K562 (cell line): Measurements from ENCODE around the gene ETV4. TPM values are rescaled to one million over a fixed set of nuclear protein-coding genes. Genes with fewer than 3 reads are reported as not detected.

Source experiments
- ATAC-seq: fragments of 200-7000 bp; cut with Tn5 transposase; 3 replicates; pipeline ENCODE4 v1.9.1; 2020; ENCODE audit warnings: moderate library complexity
- BruUV-seq: library from RNA; stranded (reverse); fragments of 400-500 nt; replicated peaks from 2 replicates; lab custom pipeline; 2021; lab: Mats Ljungman, UMichigan
- CTCF ChIA-PET: fragments of 300-600 bp; formaldehyde crosslinking; extraction: SDS; loops from one replicate; lab custom pipeline; 2021; ENCODE audit warnings: low intra/inter-chr PET ratio; lab: Yijun Ruan, JAX
- POLR2A ChIA-PET: fragments of 300-600, 350-650 bp; sonication (Branson Sonifier 250); formaldehyde crosslinking; extraction: SDS; loops from one replicate; lab custom pipeline; 2021; ENCODE audit warnings: antibody characterized with exemption, inconsistent platforms; lab: Yijun Ruan, JAX
- DNase-seq, 4 experiments: peaks; one replicate each; pipeline versions ENCODE4 v3.0.0 to v3.0.0-alpha.2; 2011 to 2018; ENCODE audit warnings: low spot score in 3 of 4, mixed read lengths in 3 of 4; ENCODE audit errors: extremely low read depth in 1 of 4
- FAIRE-seq: peaks from 2 replicates; lab custom pipeline; 2011; peaks lifted over from hg19 to GRCh38; lab: Jason Lieb, UNC
- H2AFZ ChIP-seq: 2 replicates; pipeline ENCODE4 v1.6.0; 2011; ENCODE audit warnings: low read depth, low read length, control low read depth, inconsistent platforms
- H3K27ac ChIP-seq: fragments of 200-600 bp; 3 replicates; pipeline ENCODE4 v1.8.0; 2011; ENCODE audit warnings: low read depth, mild to moderate bottlenecking, control low read depth, inconsistent platforms, low read length, moderate library complexity, mixed read lengths; ENCODE audit errors: extremely low read depth
- H3K27me3 ChIP-seq, 2 experiments: fragments of 300-600 bp in 1 of 2; 2 replicates in 1 of 2; 3 replicates in 1 of 2; pipeline versions ENCODE4 v1.6.0 to v1.8.0; 2011; ENCODE audit warnings: inconsistent platforms in 2 of 2, low read length in 2 of 2, mild to moderate bottlenecking in 1 of 2, mixed read lengths in 1 of 2, moderate library complexity in 1 of 2; ENCODE audit not compliant: control insufficient read depth in 2 of 2, insufficient read depth in 2 of 2
- H3K36me3 ChIP-seq: fragments of 300-600 bp; 3 replicates; pipeline ENCODE4 v1.8.0; 2011; ENCODE audit warnings: mild to moderate bottlenecking, low read length, inconsistent platforms; ENCODE audit not compliant: control insufficient read depth, insufficient read depth
- H3K4me1 ChIP-seq, 2 experiments: fragments of 200-600 bp in 1 of 2; replicated peaks in 1 of 2; 2 replicates in 1 of 2; 3 replicates in 1 of 2; pipeline versions ENCODE4 v1.5.1 to v1.8.0; 2011; ENCODE audit warnings: inconsistent platforms in 2 of 2, low read length in 2 of 2, mild to moderate bottlenecking in 1 of 2, mixed read lengths in 1 of 2, moderate library complexity in 1 of 2; ENCODE audit not compliant: control insufficient read depth in 2 of 2, insufficient read depth in 2 of 2
- H3K4me2 ChIP-seq: 2 replicates; pipeline ENCODE4 v1.6.1; 2011; ENCODE audit warnings: low read length, control low read depth, inconsistent platforms, mixed read lengths; ENCODE audit not compliant: insufficient read depth
- H3K4me3 ChIP-seq: fragments of 200-600 bp; sonication (generic), shearing (Covaris generic); 2 replicates; pipeline ENCODE4 v1.5.1; 2016; ENCODE audit warnings: control low read depth, inconsistent platforms
- H3K79me2 ChIP-seq: fragments of 200-600 bp; 3 replicates; pipeline ENCODE4 v1.8.0; 2011; ENCODE audit warnings: low read length, inconsistent platforms; ENCODE audit not compliant: control insufficient read depth, insufficient read depth
- H3K9ac ChIP-seq, 2 experiments: 2 replicates each; pipeline versions ENCODE4 v1.6.0 to v1.6.1; 2011; ENCODE audit warnings: low read depth in 2 of 2, low read length in 2 of 2, control low read depth in 1 of 2, inconsistent platforms in 1 of 2, mild to moderate bottlenecking in 1 of 2, mixed read lengths in 1 of 2; ENCODE audit not compliant: insufficient read depth in 1 of 2
- H3K9me1 ChIP-seq: one replicate; pipeline ENCODE4 v1.6.0; 2011; ENCODE audit warnings: inconsistent platforms, mild to moderate bottlenecking, low read length, moderate library complexity; ENCODE audit not compliant: control insufficient read depth, insufficient read depth
- H3K9me3 ChIP-seq: replicated peaks from 2 replicates; pipeline ENCODE4 v1.5.1; 2011; ENCODE audit warnings: low read depth, low read length, inconsistent platforms; ENCODE audit not compliant: control insufficient read depth, insufficient read depth
- H4K20me1 ChIP-seq: replicated peaks from 2 replicates; pipeline ENCODE4 v1.6.1; 2011; ENCODE audit warnings: low read length, inconsistent platforms, mixed read lengths; ENCODE audit not compliant: control insufficient read depth, insufficient read depth
- CREBBP ChIP-seq: IDR thresholded peaks from one replicate; pipeline ENCODE4 v1.6.1; 2012; ENCODE audit warnings: low read depth, mild to moderate bottlenecking, control low read depth, inconsistent platforms, low read length
- POLR2G ChIP-seq: fragments of 200-400 bp; formaldehyde crosslinking; IDR thresholded peaks from 2 replicates; pipeline ENCODE4 v1.6.1; 2017; ENCODE audit warnings: low read depth, mild to moderate bottlenecking, antibody characterized with exemption, low read length, moderate library complexity
- WGBS: fragments of 100-300 bp; shearing (Covaris generic); methylation state at CpG from one replicate; pipeline ENCODE4 v1.1.6; 2016; ENCODE audit warnings: low coverage, mixed read lengths; ENCODE audit not compliant: insufficient coverage; ENCODE audit errors: missing lambda C conversion rate; 5-methylcytosine and 5-hydroxymethylcytosine counted together
- in situ Hi-C: fragments of 300-500 bp; cut with MboI; formaldehyde crosslinking; loops from 4 replicates; pipeline ENCODE4 v1.15.0; 2018; ENCODE audit warnings: inconsistent platforms, mixed read lengths
- intact Hi-C: fragments of 100-400 bp; cut with micrococcal nuclease; formaldehyde crosslinking; loops from 2 replicates; pipeline ENCODE4 v1.14.2; 2022
- polyA plus RNA-seq, 8 experiments: library from polyadenylated mRNA; depleted of rRNA in 4 of 8; stranded (reverse) in 5 of 8; unstranded in 3 of 8; fragments of >200 nt; fragmentation: Nextera tagmentation in 2 of 8; fragmentation: Illumina TruSeq in 1 of 8; extraction: Ambion mirVana in 2 of 8; extraction: Trizol in 1 of 8; gene quantifications; 2 replicates each; pipeline versions ENCODE4 v1.2.1 to v1.2.3, GENCODE V29; 2011 to 2014; ENCODE audit warnings: inconsistent platforms in 1 of 8, missing spikeins in 1 of 8
- total RNA-seq, 7 experiments: library from RNA; depleted of rRNA in 6 of 7; stranded (reverse); fragments of >200 nt in 6 of 7; fragmentation: Illumina TruSeq in 2 of 7; extraction: Trizol in 2 of 7; gene quantifications; 2 replicates each; pipeline versions ENCODE4 v1.2.1 to v1.2.3, GENCODE V29; 2011 to 2021; ENCODE audit warnings: low replicate concordance in 1 of 7

ETV4 gene
- total and polyA plus RNA-seq, 9 of the 15 experiments (the other 6 are each of a cell fraction or from before 2014, with no cell fraction given), result 5.5 to 66.3 (median 28.2) TPM

GRCh38 chr17:43528988-43529814 is 16.9 kb downstream of the ETV4 start:
- Histone ChIP-seq H2AFZ (no peak overlapping the region), H4K20me1 (0 out of 2 replicates have a peak, but pooled peaks cover 3% of the 10 kb centered on the region), H3K27me3 (no peaks in the 10 kb centered on the region), H3K9me1 (peaks cover 5% of the 10 kb centered on the region), H3K4me1 (peaks cover 25 to 26% of the 10 kb centered on the region in 2 experiments), H3K27ac (no peak overlapping the region), H3K79me2 (no peaks in the 10 kb centered on the region), H3K4me2 (no peak overlapping the region), H3K9ac (peak overlapping the region in 1 of 2 experiments; percentile 19; a peak in 1 of 4 replicates), H3K4me3 (no peak overlapping the region), H3K36me3 (peaks cover 75% of the 10 kb centered on the region), H3K9me3 (no peaks in the 10 kb centered on the region)
- ChIA-PET POLR2A (interaction anchor here (0.6 kb wide), 2 partner anchors 13 to 490 kb away, joined by 4 read pairs; no protein-coding TSS in a partner anchor), CTCF (no interaction called here)
- 91% methylated on average over 20 of the region's 20 CpGs for WGBS
- FAIRE-seq (no peak), ATAC-seq (no peak), DNase-seq (no peak)
- BruUV-seq, result no TSS peak
- TF ChIP-seq CREBBP (no peak), POLR2G (peak; percentile 53)
- intact Hi-C loops (no loop called here), in situ Hi-C loops (no loop called here)
